KMS-11 (cell line): ENCODE measurements around the gene GPR155.
"Not testable (repeated sequence)": the region's sequence is repeated elsewhere in the genome, so short reads cannot be mapped to it uniquely, and the experiment has no call there.

Experiments used
- H2AFZ ChIP-seq: fragments of 200-600 bp; sonication (generic); 2 replicates; pipeline ENCODE4 v1.6.1; 2016; ENCODE audit warnings: antibody characterized with exemption, mixed run types, low read depth
- H3K27ac ChIP-seq: fragments of 200-600 bp; sonication (generic); 2 replicates; pipeline ENCODE4 v1.6.1; 2016; ENCODE audit warnings: mild to moderate bottlenecking, mixed run types
- H3K27me3 ChIP-seq: fragments of 200-600 bp; sonication (generic); 2 replicates; pipeline ENCODE4 v1.6.1; 2017; ENCODE audit warnings: mild to moderate bottlenecking, low read depth, mixed run types, moderate library complexity; ENCODE audit not compliant: insufficient read depth
- H3K36me3 ChIP-seq: fragments of 200-600 bp; sonication (generic); 2 replicates; pipeline ENCODE4 v1.6.1; 2017; ENCODE audit warnings: mild to moderate bottlenecking, mixed run types; ENCODE audit not compliant: insufficient read depth
- H3K4me1 ChIP-seq: fragments of 200-600 bp; sonication (generic); 2 replicates; pipeline ENCODE4 v1.6.1; 2016; ENCODE audit warnings: mild to moderate bottlenecking, low read depth, mixed run types; ENCODE audit not compliant: poor library complexity, severe bottlenecking
- H3K4me2 ChIP-seq: fragments of 200-600 bp; sonication (generic); 2 replicates; pipeline ENCODE4 v1.7.0; 2016; ENCODE audit warnings: mild to moderate bottlenecking, mixed run types
- H3K4me3 ChIP-seq: fragments of 200-600 bp; sonication (generic); IDR thresholded peaks from 2 replicates; pipeline ENCODE4 v1.6.1; 2017; ENCODE audit warnings: low read depth, low read length, mixed read lengths; ENCODE audit not compliant: insufficient read depth
- H3K79me2 ChIP-seq: fragments of 200-600 bp; sonication (generic); 2 replicates; pipeline ENCODE4 v1.6.1; 2016; ENCODE audit warnings: low read depth, mixed run types; ENCODE audit not compliant: insufficient read depth
- H3K9ac ChIP-seq: fragments of 200-600 bp; sonication (generic); 2 replicates; pipeline ENCODE4 v1.6.1; 2016; ENCODE audit warnings: mild to moderate bottlenecking, mixed run types
- H4K20me1 ChIP-seq: fragments of 200-600 bp; sonication (generic); 2 replicates; pipeline ENCODE4 v1.6.1; 2016; ENCODE audit warnings: mild to moderate bottlenecking, mixed run types; ENCODE audit not compliant: insufficient read depth
- TF ChIP-seq, protein P1 (sequence below): fragments of 200-600 bp; sonication (generic); conservative IDR thresholded peaks from 2 replicates; pipeline ENCODE4 v1.6.1; 2017; ENCODE audit warnings: low read depth, mild to moderate bottlenecking, antibody characterized with exemption, low read length, moderate library complexity, mixed read lengths

Gene GPR155

DNA sequence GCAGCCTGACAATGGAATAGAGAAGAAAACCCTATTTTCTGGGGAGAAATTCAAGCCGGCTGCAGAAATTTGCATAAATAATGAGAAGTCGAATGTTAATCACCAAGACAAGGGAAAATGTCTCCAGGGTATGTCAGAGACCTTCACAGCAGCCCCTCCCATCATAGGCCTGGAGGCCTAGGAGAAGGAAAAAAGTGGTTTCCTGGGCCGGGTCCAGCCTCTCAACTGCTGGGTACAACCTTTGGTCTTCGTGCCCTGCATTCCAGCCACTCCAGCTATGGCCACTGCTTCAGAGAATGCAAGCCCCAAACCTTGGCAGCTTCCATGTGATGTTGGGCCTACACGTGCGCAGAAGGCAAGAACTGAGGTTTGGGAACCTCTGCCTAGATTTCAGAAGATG, 97.3 kb downstream of the GPR155 start:
- Histone ChIP-seq H3K27ac (no peak overlapping the region), H3K27me3 (no peaks in the 10 kb centered on the region), H3K4me3 (no peak overlapping the region), H4K20me1 (no peaks in the 10 kb centered on the region), H2AFZ (no peak overlapping the region), H3K79me2 (no peaks in the 10 kb centered on the region), H3K9ac (no peak overlapping the region), H3K4me2 (no peak overlapping the region), H3K36me3 (no peaks in the 10 kb centered on the region), H3K4me1 (no peaks in the 10 kb centered on the region)
- TF ChIP-seq, protein P1, sequence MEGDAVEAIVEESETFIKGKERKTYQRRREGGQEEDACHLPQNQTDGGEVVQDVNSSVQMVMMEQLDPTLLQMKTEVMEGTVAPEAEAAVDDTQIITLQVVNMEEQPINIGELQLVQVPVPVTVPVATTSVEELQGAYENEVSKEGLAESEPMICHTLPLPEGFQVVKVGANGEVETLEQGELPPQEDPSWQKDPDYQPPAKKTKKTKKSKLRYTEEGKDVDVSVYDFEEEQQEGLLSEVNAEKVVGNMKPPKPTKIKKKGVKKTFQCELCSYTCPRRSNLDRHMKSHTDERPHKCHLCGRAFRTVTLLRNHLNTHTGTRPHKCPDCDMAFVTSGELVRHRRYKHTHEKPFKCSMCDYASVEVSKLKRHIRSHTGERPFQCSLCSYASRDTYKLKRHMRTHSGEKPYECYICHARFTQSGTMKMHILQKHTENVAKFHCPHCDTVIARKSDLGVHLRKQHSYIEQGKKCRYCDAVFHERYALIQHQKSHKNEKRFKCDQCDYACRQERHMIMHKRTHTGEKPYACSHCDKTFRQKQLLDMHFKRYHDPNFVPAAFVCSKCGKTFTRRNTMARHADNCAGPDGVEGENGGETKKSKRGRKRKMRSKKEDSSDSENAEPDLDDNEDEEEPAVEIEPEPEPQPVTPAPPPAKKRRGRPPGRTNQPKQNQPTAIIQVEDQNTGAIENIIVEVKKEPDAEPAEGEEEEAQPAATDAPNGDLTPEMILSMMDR: no peak

DNA sequence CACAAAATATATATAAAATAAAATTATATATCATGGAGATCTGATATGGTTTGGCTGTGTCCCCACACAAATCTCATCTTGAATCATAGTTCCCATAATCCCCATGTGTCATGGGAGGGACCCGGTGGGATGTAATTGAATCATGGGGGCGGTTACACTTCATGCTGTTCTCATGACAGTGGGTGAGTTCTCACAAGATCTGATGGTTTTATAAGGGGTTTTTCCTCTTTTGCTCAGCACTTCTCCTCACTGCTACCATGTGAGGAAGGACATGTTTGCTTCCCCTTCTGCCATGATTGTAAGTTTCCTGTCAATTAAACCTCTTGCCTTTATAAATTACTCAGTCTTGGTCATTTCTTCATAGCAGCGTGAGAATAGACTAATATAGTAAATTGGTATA, 98.1 kb downstream of the GPR155 start:
- H3K27me3 ChIP-seq, H3K4me2 ChIP-seq, H3K4me3 ChIP-seq, H4K20me1 ChIP-seq, H3K9ac ChIP-seq, H3K4me1 ChIP-seq, H3K79me2 ChIP-seq, H3K36me3 ChIP-seq, H3K27ac ChIP-seq, H2AFZ ChIP-seq: not testable (repeated sequence)

DNA sequence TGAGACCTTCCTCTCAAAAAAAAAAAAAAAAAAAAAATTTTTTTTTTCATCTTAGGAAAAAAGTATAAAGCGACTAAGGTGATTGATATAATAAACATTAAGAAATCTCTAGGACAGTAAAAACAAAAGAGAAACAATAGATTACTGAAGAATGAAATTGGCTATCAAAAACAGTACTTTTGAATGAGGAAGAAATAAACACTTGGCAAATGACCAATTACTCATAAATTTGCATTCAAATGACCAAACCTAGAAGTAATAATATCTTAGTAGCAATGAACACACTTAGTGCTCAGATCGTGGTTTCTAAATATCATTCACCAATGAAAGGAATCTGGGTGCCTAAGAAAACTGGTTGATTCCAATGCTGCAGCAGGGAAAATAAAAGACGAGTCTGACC, 101.6 kb downstream of the GPR155 start:
- Histone ChIP-seq H3K27ac (no peak overlapping the region), H3K9ac (no peak overlapping the region), H3K36me3 (no peaks in the 10 kb centered on the region), H2AFZ (no peak overlapping the region), H3K79me2 (no peaks in the 10 kb centered on the region), H4K20me1 (no peaks in the 10 kb centered on the region), H3K4me1 (no peaks in the 10 kb centered on the region), H3K4me2 (no peak overlapping the region), H3K27me3 (no peaks in the 10 kb centered on the region), H3K4me3 (no peak overlapping the region)
- TF ChIP-seq, protein P1: no peak

DNA sequence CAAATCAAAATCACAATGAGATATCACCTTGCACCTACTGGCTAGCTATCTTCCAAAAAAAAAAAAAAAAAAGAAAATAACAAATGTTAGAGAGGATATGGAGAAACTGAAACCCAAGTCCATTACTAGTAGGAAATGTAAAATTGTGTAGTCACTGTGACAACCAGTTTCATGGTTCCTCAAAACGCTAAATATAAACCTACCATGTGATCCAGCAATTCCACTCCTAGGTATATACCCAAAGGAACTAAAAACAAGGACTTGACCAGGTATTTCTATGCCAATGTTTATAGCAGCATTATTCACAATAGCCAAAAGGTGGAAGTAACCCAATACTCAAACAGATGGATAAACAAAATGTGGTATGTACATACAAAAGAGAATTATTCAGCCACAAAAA, 103.0 kb downstream of the GPR155 start:
- H3K9ac ChIP-seq: no peak overlapping the region
- H3K36me3 ChIP-seq: no peaks in the 10 kb centered on the region

More for the DNA sequence above, 103.0 kb downstream of the GPR155 start:
- TF ChIP-seq, protein P1: no peak
- no peaks in the 10 kb centered on the region for H4K20me1 ChIP-seq
- no peaks in the 10 kb centered on the region for H3K79me2 ChIP-seq
- no peak overlapping the region for H3K4me3 ChIP-seq
- H3K27me3 ChIP-seq: no peaks in the 10 kb centered on the region
- no peak overlapping the region for H3K4me2 ChIP-seq
- no peaks in the 10 kb centered on the region for H3K4me1 ChIP-seq
- H3K27ac ChIP-seq: no peak overlapping the region
- no peak overlapping the region for H2AFZ ChIP-seq
